HTR-8/SVneo (cell line): ENCODE results near the gene PLAAT1.

ENCODE experiments used
- DNase-seq: peaks from one replicate; pipeline ENCODE4 v3.0.0; 2011; ENCODE audit warnings: low spot score, mixed read lengths; ENCODE audit not compliant: insufficient read length
- FAIRE-seq: peaks from 2 replicates; lab custom pipeline; 2011; peaks lifted over from hg19 to GRCh38; lab: Jason Lieb, UNC

The PLAAT1 gene

GRCh38 chr3:193240850-193241706 is at the start of gene PLAAT1:
Gene PLAAT1 (plus strand): TSS chr3:193241222. CDS start chr3:193255651, 14,429 bp downstream.
- DNase-seq (peak; percentile 82), FAIRE-seq (no peak)

- FAIRE-seq: no peak
Observed at GRCh38 chr3:193194371-193194770, 46.7 kb upstream of the PLAAT1 start.

DNA sequence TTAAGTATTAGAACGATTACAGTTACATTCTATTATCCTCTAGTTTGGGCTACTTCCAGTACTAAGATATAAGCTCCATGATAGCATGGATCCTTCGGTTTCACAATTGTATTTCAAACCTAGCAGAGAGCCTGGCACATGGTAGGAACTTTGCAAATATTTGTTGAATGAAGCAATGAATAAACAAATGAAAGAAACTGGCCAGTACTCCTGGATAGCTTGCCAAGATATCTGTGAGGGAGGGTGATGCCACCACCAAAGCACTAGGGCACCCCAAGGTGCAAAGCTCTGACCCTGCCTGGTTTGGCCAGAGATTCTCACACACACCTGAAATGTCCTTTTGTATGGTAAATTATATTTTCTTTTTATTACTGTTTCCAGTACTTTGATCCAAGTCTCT is 44.3 kb upstream of the PLAAT1 start:
- DNase-seq: no peak
- FAIRE-seq: no peak

More at GRCh38 chr3:193194371-193194770, 46.7 kb upstream of the PLAAT1 start:
- DNase-seq: no peak

- no peak for FAIRE-seq
- no peak for DNase-seq
Observed at GRCh38 chr3:193207290-193208273, 33.4 kb upstream of the PLAAT1 start.

- FAIRE-seq (no peak), DNase-seq (no peak)
Observed at GRCh38 chr3:193210618-193211017, 30.4 kb upstream of the PLAAT1 start.

- FAIRE-seq (no peak), DNase-seq (no peak)
Observed at GRCh38 chr3:193211173-193211572, 29.8 kb upstream of the PLAAT1 start.

DNA sequence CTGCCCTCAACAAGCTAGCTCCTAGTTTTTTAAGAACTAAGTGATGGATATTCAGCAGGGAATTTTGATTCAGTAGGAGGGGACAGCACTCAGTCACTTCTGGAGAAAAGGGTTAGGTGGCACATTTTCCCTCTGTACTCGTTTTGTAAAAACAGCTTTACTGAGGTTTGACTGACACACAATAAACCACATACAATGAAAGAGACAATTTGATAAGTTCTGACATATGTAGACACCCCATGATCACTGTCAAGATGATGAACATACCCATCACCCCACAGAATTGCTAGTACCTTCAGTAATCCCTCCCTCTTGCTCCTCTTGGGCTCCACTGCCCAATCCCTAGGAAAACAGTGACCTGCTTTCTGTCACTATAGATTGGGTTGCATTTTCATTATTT is 29.0 kb upstream of the PLAAT1 start:
- DNase-seq: no peak
- no peak for FAIRE-seq

DNA sequence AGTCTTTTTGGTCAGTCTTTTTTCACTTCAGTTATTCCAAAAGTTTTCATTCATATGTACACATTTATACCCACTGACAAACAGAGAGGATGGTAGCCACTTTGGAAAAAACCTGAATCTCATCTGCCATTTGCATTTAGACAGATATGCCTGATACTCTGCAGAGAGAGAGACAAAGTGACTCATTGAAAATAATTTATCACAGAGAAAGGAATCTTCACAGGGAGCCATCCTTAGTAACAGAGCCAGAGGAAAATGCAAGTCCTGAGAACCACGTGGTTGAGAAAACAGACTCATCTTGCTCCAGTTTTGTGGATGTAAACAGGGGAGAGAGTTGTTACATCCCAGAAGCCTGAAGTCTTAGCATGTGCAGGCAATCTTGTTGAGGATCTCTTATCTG is 28.2 kb upstream of the PLAAT1 start:
- DNase-seq (no peak), FAIRE-seq (no peak)

GRCh38 chr3:193214445-193214844 is 26.6 kb upstream of the PLAAT1 start:
- DNase-seq (no peak), FAIRE-seq (no peak)

DNA sequence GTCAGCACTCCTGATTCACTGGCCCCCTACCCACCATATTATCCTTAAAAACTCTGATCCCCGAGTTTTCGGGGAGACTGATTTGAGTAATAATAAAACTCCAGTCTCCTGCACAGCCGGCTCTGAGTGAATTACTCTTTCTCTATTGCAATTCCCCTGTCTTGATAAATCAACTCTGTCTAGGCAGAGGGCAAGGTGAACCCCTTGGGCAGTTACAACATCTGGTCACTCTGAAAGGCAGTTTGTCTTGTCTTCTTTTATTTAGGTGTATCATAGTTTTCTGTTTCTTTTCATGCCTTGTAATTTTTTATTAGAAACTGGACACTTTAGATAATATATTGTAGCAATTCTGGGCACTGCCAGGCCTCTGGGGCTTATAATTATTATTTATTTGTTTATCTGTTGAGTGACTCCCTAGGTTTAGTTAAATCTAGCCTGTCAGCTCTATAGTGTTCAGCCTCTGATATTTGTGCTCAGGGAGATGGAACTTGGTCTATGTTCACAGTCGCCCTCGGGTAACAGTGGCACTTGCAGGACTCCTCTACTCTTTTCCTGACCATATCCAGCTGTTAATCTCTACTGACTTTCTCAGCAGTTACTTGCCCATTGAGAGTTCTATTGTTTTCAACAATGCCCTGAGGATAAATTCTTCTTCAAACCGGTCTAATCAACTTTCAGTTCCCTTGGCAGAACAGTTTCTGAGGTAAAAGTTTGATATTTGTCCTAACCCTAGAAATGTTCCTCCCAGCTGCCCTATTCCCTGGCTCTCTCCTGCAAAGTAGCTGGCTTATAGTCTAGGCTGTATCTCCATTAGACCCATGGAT is 15.5 kb upstream of the PLAAT1 start:
- DNase-seq (no peak), FAIRE-seq (no peak)

DNA sequence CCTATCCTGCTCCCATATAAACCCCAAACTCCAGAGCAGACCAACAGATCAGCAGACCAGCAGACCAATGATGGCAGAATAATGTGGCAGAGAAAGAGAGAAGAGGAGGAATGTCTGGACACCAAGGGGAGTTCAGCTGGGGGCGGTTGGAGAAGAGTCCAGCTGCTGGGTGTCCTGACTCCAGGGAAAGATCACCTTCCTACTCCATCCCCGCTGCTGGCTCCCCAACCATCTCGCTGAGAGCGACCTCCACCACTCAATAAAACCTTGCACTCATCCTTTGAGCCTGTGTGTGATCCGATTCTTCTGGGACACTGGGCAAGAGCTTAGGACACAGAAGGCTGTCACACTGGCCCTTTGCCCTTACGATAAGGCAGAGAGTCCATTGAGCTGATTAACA is 12.8 kb upstream of the PLAAT1 start:
- FAIRE-seq (no peak), DNase-seq (no peak)

- DNase-seq: no peak
- FAIRE-seq: no peak
Observed at GRCh38 chr3:193229851-193230420, 11.1 kb upstream of the PLAAT1 start.

DNA sequence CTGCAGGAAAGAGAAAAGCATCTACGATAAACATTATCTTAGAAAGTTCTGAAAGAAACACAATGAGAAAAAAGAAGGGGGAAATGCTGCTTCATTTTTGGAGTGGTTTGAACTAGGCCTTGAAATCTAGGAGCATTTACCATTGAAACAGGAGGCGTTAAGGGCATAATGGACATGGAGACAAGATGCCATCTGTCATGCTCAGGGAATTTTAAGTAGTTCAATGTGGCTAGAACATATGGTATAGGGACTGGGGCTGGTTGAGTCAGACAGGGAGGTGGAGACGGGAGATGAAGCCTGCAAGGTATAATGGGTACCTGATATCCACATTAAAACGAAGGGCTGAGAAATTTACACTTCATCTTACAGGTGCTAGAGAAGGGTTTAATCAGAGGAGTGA is 10.4 kb upstream of the PLAAT1 start:
- FAIRE-seq: no peak
- DNase-seq: no peak

- DNase-seq (no peak), FAIRE-seq (no peak)
Observed at GRCh38 chr3:193231201-193231600, 9.8 kb upstream of the PLAAT1 start.

DNA sequence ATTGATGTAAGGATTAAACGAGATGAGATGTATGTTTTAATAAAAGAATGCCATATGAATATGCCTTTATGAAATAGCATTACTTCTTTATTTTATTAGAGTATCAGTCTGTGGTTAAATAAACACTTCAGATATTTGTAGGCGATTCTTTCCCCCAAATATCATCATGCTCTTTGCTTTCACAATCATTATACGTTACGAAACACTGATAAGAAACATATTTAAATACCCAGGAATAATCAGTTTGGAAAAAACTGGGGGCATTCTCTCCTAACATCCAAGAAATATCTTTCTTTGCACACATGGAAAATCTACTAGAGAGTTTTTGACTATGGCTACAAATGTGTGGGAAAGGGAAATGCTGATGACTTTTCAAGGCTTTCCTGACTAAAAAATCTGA is 4.4 kb upstream of the PLAAT1 start:
- FAIRE-seq (no peak), DNase-seq (no peak)

GRCh38 chr3:193237030-193237429 is 4.0 kb upstream of the PLAAT1 start:
- DNase-seq (no peak), FAIRE-seq (no peak)

- no peak for FAIRE-seq
- no peak for DNase-seq
Observed at GRCh38 chr3:193240436-193240849, 579 bp upstream of the PLAAT1 start.

GRCh38 chr3:193241716-193242115 is 694 bp downstream of the PLAAT1 start:
- FAIRE-seq: no peak

DNA sequence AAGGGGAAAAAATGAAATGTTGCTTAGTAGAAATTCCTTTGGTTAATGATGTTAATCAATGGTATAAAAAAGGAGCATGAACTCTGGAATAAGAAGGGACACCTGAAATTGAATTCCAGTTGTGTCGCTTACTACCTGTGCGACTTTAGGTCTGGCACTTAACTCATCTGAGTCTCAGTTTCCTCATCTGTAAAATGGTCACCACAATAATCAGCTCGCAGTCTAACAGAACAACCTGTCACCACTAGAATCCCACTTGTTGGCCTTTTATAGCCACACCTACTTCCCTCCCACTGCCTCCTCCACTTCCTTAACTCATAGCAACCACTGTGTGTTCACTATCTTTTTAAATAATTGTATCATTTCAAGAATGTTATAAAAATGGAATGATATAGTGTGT is 2.5 kb downstream of the PLAAT1 start:
- FAIRE-seq: no peak

More at GRCh38 chr3:193241716-193242115, 694 bp downstream of the PLAAT1 start:
- DNase-seq: no peak

More for the DNA sequence above, 2.5 kb downstream of the PLAAT1 start:
- DNase-seq: no peak
